Measurements from ENCODE around the gene ACP4. TPM values are rescaled to one million over a fixed set of nuclear protein-coding genes. Genes with fewer than 3 reads are reported as not detected.
"Not testable (repeated sequence)": the region's sequence is repeated elsewhere in the genome, so short reads cannot be mapped to it uniquely, and the experiment has no call there.

Gene ACP4, protein sequence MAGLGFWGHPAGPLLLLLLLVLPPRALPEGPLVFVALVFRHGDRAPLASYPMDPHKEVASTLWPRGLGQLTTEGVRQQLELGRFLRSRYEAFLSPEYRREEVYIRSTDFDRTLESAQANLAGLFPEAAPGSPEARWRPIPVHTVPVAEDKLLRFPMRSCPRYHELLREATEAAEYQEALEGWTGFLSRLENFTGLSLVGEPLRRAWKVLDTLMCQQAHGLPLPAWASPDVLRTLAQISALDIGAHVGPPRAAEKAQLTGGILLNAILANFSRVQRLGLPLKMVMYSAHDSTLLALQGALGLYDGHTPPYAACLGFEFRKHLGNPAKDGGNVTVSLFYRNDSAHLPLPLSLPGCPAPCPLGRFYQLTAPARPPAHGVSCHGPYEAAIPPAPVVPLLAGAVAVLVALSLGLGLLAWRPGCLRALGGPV
- not detected for total RNA-seq

GRCh38 chr19:50790396-50790795, at the start of gene ACP4:
Gene ACP4 (plus strand): TSS chr19:50790415. CDS start chr19:50790415, 0 bp downstream.
- no peaks in the 10 kb centered on the region for H3K36me3 ChIP-seq
- H3K9me3 ChIP-seq, result no peaks in the 10 kb centered on the region
- DNase-seq (ENCODE audit: low spot score) (no peak), ATAC-seq (ENCODE audit: insufficient number of reproducible peaks, low FRiP score, low read depth) (no peak)
- H3K27ac ChIP-seq, result no peak within 1 kb of the TSS
- no peaks in the 10 kb centered on the region for H3K27me3 ChIP-seq (replicated peaks; ENCODE audit: insufficient read depth)
- TF ChIP-seq, protein P1, sequence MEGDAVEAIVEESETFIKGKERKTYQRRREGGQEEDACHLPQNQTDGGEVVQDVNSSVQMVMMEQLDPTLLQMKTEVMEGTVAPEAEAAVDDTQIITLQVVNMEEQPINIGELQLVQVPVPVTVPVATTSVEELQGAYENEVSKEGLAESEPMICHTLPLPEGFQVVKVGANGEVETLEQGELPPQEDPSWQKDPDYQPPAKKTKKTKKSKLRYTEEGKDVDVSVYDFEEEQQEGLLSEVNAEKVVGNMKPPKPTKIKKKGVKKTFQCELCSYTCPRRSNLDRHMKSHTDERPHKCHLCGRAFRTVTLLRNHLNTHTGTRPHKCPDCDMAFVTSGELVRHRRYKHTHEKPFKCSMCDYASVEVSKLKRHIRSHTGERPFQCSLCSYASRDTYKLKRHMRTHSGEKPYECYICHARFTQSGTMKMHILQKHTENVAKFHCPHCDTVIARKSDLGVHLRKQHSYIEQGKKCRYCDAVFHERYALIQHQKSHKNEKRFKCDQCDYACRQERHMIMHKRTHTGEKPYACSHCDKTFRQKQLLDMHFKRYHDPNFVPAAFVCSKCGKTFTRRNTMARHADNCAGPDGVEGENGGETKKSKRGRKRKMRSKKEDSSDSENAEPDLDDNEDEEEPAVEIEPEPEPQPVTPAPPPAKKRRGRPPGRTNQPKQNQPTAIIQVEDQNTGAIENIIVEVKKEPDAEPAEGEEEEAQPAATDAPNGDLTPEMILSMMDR (IDR thresholded peaks at IDR 0.05), result no peak
- H3K4me3 ChIP-seq, result no peak within 1 kb of the TSS
- H3K4me1 ChIP-seq (ENCODE audit: control insufficient read depth in 1 of 2, low read depth in 2 of 2), result no peaks in the 10 kb centered on the region

GRCh38 chr19:50741179-50741933, 48.9 kb upstream of the ACP4 start:
- Histone ChIP-seq H3K4me1 (ENCODE audit: control insufficient read depth in 1 of 2, low read depth in 2 of 2) (no peaks in the 10 kb centered on the region), H3K4me3 (no peak overlapping the region), H3K27me3 (replicated peaks; ENCODE audit: insufficient read depth) (no peaks in the 10 kb centered on the region), H3K27ac (no peak overlapping the region), H3K36me3 (no peaks in the 10 kb centered on the region), H3K9me3 (no peaks in the 10 kb centered on the region)
- TF ChIP-seq, protein P1 (IDR thresholded peaks at IDR 0.05), result no peak
- DNase-seq (ENCODE audit: low spot score) (no peak), ATAC-seq (ENCODE audit: insufficient number of reproducible peaks, low FRiP score, low read depth) (no peak)

DNA sequence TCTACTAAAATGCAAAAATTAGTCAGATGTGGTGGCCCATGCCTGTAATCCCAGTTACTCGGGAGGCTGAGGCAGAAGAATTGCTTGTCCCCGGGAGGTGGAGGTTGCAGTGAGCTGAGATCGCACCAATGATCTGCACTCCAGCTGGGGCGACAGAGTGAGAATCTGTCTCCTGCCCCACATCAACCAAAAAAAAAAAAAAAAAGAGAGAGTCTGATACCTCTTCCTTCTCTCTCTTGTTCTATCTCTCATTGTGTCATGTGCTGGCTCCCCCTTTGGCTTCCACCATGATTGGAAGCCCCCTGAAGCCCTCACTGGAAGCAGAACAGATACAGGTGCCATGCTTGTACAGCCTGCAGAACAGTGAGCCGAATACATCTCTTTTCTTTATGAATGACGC, 46.7 kb upstream of the ACP4 start:
- Histone ChIP-seq H3K4me3 (no peak overlapping the region), H3K4me1 (ENCODE audit: control insufficient read depth in 1 of 2, low read depth in 2 of 2) (no peaks in the 10 kb centered on the region), H3K27ac (no peak overlapping the region), H3K9me3 (no peaks in the 10 kb centered on the region), H3K36me3 (no peaks in the 10 kb centered on the region), H3K27me3 (replicated peaks; ENCODE audit: insufficient read depth) (no peaks in the 10 kb centered on the region)
- TF ChIP-seq, protein P1 (IDR thresholded peaks at IDR 0.05), result no peak
- ATAC-seq (ENCODE audit: insufficient number of reproducible peaks, low FRiP score, low read depth) (no peak), DNase-seq (ENCODE audit: low spot score) (no peak)

- Histone ChIP-seq H3K27me3 (replicated peaks; ENCODE audit: insufficient read depth) (no peaks in the 10 kb centered on the region), H3K4me3 (no peak overlapping the region), H3K27ac (no peak overlapping the region), H3K36me3 (no peaks in the 10 kb centered on the region), H3K4me1 (ENCODE audit: control insufficient read depth in 1 of 2, low read depth in 2 of 2) (no peaks in the 10 kb centered on the region), H3K9me3 (no peaks in the 10 kb centered on the region)
- DNase-seq (ENCODE audit: low spot score) (no peak), ATAC-seq (ENCODE audit: insufficient number of reproducible peaks, low FRiP score, low read depth) (no peak)
- TF ChIP-seq, protein P1 (IDR thresholded peaks at IDR 0.05), result no peak
Observed at GRCh38 chr19:50745221-50745620, 45.0 kb upstream of the ACP4 start.

DNA sequence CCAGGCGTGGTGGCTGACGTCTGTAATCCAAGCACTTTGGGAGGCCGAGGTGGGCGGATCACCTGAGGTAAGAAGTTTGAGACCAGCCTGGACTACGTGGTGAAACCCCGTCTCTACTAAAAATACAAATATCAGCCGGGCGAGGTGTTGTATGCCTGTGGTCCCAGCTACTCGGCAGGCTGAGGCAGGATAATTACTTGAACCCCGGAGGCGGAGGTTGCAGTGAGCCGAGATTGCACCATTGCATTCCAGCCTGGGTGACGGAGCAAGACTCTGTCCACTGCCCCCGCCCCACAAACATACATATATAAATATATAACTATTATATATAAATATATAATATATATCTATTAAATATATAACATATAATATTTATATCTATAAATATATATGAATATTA, 43.1 kb upstream of the ACP4 start:
- not testable (repeated sequence) for H3K27me3 ChIP-seq (replicated peaks; ENCODE audit: insufficient read depth); H3K4me1 ChIP-seq (ENCODE audit: control insufficient read depth in 1 of 2, low read depth in 2 of 2); DNase-seq (ENCODE audit: low spot score); ATAC-seq (ENCODE audit: insufficient number of reproducible peaks, low FRiP score, low read depth); H3K27ac ChIP-seq; H3K36me3 ChIP-seq; H3K9me3 ChIP-seq; H3K4me3 ChIP-seq
